DND-41 (cell line): Measurements from ENCODE around the gene SLAMF1.

ENCODE experiments used
- ATAC-seq: fragments of 200-7000 bp; cut with Tn5 transposase; 3 replicates; pipeline ENCODE4 v1.9.1; 2021; ENCODE audit warnings: low read depth; ENCODE audit not compliant: insufficient read depth
- DNase-seq: peaks from one replicate; pipeline ENCODE4 v3.0.0-alpha.2; 2020
- H2AFZ ChIP-seq: 2 replicates; pipeline ENCODE4 v1.6.0; 2012; ENCODE audit warnings: low read depth, low read length
- H3K27ac ChIP-seq: 2 replicates; pipeline ENCODE4 v1.5.1; 2012; ENCODE audit warnings: low read length, inconsistent platforms
- H3K27me3 ChIP-seq: fragments of 200-600 bp; sonication (generic); 2 replicates; pipeline ENCODE4 v1.6.0; 2012; ENCODE audit warnings: low read length, mild to moderate bottlenecking, inconsistent platforms; ENCODE audit not compliant: insufficient read depth, poor library complexity
- H3K36me3 ChIP-seq: 2 replicates; pipeline ENCODE4 v1.5.1; 2012; ENCODE audit warnings: low read length, inconsistent platforms; ENCODE audit not compliant: insufficient read depth
- H3K4me1 ChIP-seq: 2 replicates; pipeline ENCODE4 v1.5.1; 2012; ENCODE audit warnings: mild to moderate bottlenecking, low read length; ENCODE audit not compliant: insufficient read depth
- H3K4me2 ChIP-seq: 2 replicates; pipeline ENCODE4 v1.6.0; 2012; ENCODE audit warnings: mild to moderate bottlenecking, moderate library complexity, low read length, inconsistent platforms; ENCODE audit not compliant: insufficient read depth
- H3K4me3 ChIP-seq, 2 experiments: fragments of 200-600 bp in 1 of 2; shearing (Covaris generic) in 1 of 2; 2 replicates each; pipeline ENCODE4 v1.5.1; 2012 to 2016; ENCODE audit warnings: inconsistent platforms in 2 of 2, low read length in 2 of 2, mild to moderate bottlenecking in 2 of 2, low read depth in 1 of 2, moderate library complexity in 1 of 2
- H3K79me2 ChIP-seq: 2 replicates; pipeline ENCODE4 v1.6.0; 2012; ENCODE audit warnings: low read length, inconsistent platforms; ENCODE audit not compliant: insufficient read depth
- H3K9ac ChIP-seq: 2 replicates; pipeline ENCODE4 v1.6.0; 2012; ENCODE audit warnings: low read depth, mild to moderate bottlenecking, inconsistent platforms, low read length, moderate library complexity
- H3K9me3 ChIP-seq: 2 replicates; pipeline ENCODE4 v1.5.1; 2012; ENCODE audit warnings: low read length, moderate library complexity, mild to moderate bottlenecking, inconsistent platforms; ENCODE audit not compliant: insufficient read depth, severe bottlenecking
- H4K20me1 ChIP-seq: 2 replicates; pipeline ENCODE4 v1.6.0; 2012; ENCODE audit warnings: low read length; ENCODE audit not compliant: insufficient read depth
- CTCF ChIP-seq: IDR thresholded peaks from 2 replicates; pipeline ENCODE4 v1.5.1; 2012; ENCODE audit warnings: borderline replicate concordance, low read length, moderate library complexity, mild to moderate bottlenecking; ENCODE audit not compliant: poor library complexity, severe bottlenecking; ENCODE audit errors: extremely low read depth
- EZH2 ChIP-seq: IDR thresholded peaks from 3 replicates; pipeline ENCODE4 v1.6.1; 2012; ENCODE audit warnings: borderline replicate concordance, low read depth, mild to moderate bottlenecking, moderate library complexity, low read length, inconsistent platforms; ENCODE audit not compliant: severe bottlenecking

SLAMF1 gene

DNA sequence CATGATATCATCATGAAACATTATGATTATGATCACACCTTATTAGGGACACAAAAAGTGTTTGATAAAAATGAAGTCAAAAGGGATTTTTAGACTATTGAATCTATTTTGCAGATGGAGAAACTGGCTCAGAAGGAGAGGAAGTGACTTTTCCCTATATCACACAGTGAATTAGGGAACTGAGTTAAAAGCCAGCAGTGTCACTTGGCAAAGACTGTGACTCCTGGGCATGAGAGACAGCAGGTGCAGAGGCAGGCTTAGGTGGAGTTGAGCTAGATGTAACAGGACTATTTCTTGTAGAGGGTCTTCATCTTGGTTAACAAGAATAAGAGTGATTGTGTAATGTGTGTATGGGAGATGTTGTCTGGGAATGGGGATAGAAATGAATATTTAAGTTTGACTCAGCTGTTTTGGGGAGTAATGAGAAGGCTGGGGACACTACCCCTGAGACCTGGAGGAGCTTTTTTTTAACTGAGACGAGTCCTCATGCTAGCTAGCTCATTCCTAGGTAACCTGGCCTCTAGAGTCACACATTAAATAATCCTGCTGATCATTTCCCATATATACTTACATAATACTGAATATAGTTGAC is 66.5 kb downstream of the SLAMF1 start:
- no peak for TF ChIP-seq EZH2
- TF ChIP-seq CTCF = no peak
- DNase-seq = no peak
- H3K27me3 ChIP-seq = no peaks in the 10 kb centered on the region

GRCh38 chr1:160579216-160579701 is 67.6 kb downstream of the SLAMF1 start, which contains the start of gene CD84:
CD84 (minus strand) TSS chr1:160579496; CDS start chr1:160579437, 59 bp downstream.
- TF ChIP-seq EZH2 (no peak), CTCF (peak; percentile 12)
- peak; percentile 36 for DNase-seq
- peak within 1 kb of the TSS; percentile 85 for H3K27ac ChIP-seq

More for the DNA sequence above, 66.5 kb downstream of the SLAMF1 start:
- no peak overlapping the region for H3K4me3 ChIP-seq
- no peaks in the 10 kb centered on the region for H4K20me1 ChIP-seq
- peak overlapping the region; percentile 27; the same call in 1 of the 2 replicates for H3K27ac ChIP-seq
- H3K9ac ChIP-seq = no peak overlapping the region
- H3K9me3 ChIP-seq = no peaks in the 10 kb centered on the region
- ATAC-seq = no peak
- peaks cover 36% of the 10 kb centered on the region for H3K4me1 ChIP-seq
- no peak overlapping the region for H3K4me2 ChIP-seq
- no peaks in the 10 kb centered on the region for H3K79me2 ChIP-seq
- no peaks in the 10 kb centered on the region for H3K36me3 ChIP-seq
- no peak overlapping the region for H2AFZ ChIP-seq

GRCh38 chr1:160578525-160579191 is 68.2 kb downstream of the SLAMF1 start:
- H3K9me3 ChIP-seq = no peaks in the 10 kb centered on the region
- H3K4me2 ChIP-seq = peak overlapping the region; percentile 66
- H3K4me3 ChIP-seq = peak overlapping the region; percentile 17 to 54; a peak in 3 of 4 replicates
- H3K36me3 ChIP-seq = no peaks in the 10 kb centered on the region
- ATAC-seq = 0 out of 3 replicates have a peak, but pooled peaks have one; percentile 5
- H3K4me1 ChIP-seq = peaks cover 36% of the 10 kb centered on the region
- DNase-seq = no peak
- H3K27ac ChIP-seq = peak overlapping the region; percentile 85
- no peaks in the 10 kb centered on the region for H4K20me1 ChIP-seq
- no peaks in the 10 kb centered on the region for H3K27me3 ChIP-seq
- TF ChIP-seq CTCF (no peak), EZH2 (no peak)
- H2AFZ ChIP-seq = peak overlapping the region; percentile 79
- H3K9ac ChIP-seq = peak overlapping the region; percentile 58
- no peaks in the 10 kb centered on the region for H3K79me2 ChIP-seq

More at GRCh38 chr1:160579216-160579701, 67.6 kb downstream of the SLAMF1 start, which contains the start of gene CD84:
- H3K27me3 ChIP-seq = no peaks in the 10 kb centered on the region
- peak within 1 kb of the TSS; percentile 58 for H3K9ac ChIP-seq
- H3K4me3 ChIP-seq = peak within 1 kb of the TSS; percentile 17 to 54; a peak in 3 of 4 replicates
- peak within 1 kb of the TSS; percentile 79 for H2AFZ ChIP-seq
- H3K4me2 ChIP-seq = peak within 1 kb of the TSS; percentile 66
- H3K79me2 ChIP-seq = no peaks in the 10 kb centered on the region
- ATAC-seq = peak; percentile 87
- peaks cover 36% of the 10 kb centered on the region for H3K4me1 ChIP-seq
- no peaks in the 10 kb centered on the region for H3K9me3 ChIP-seq
- no peaks in the 10 kb centered on the region for H3K36me3 ChIP-seq
- no peaks in the 10 kb centered on the region for H4K20me1 ChIP-seq
